GM10248 (cell line): ENCODE data around the gene JUN.

Experiments
- CTCF ChIA-PET: fragments of 300-600 bp; sonication (Branson Sonifier 250); formaldehyde crosslinking; extraction: SDS; loops from one replicate; lab custom pipeline; 2021; ENCODE audit warnings: antibody characterized with exemption; lab: Yijun Ruan, JAX
- POLR2A ChIA-PET: fragments of 350-650 bp; sonication (Branson Sonifier 250); formaldehyde crosslinking; extraction: SDS; loops from one replicate; lab custom pipeline; 2020; ENCODE audit warnings: antibody characterized with exemption; lab: Yijun Ruan, JAX
- DNase-seq: peaks from one replicate; pipeline ENCODE4 v3.0.0; 2012; ENCODE audit errors: extremely low spot score
- TF ChIP-seq, protein P1 (sequence below): IDR thresholded peaks from 2 replicates; pipeline ENCODE4 v1.5.1; 2012; ENCODE audit warnings: mild to moderate bottlenecking, low read depth; ENCODE audit errors: extremely low read depth, missing control alignments, control extremely low read depth

Gene JUN

DNA sequence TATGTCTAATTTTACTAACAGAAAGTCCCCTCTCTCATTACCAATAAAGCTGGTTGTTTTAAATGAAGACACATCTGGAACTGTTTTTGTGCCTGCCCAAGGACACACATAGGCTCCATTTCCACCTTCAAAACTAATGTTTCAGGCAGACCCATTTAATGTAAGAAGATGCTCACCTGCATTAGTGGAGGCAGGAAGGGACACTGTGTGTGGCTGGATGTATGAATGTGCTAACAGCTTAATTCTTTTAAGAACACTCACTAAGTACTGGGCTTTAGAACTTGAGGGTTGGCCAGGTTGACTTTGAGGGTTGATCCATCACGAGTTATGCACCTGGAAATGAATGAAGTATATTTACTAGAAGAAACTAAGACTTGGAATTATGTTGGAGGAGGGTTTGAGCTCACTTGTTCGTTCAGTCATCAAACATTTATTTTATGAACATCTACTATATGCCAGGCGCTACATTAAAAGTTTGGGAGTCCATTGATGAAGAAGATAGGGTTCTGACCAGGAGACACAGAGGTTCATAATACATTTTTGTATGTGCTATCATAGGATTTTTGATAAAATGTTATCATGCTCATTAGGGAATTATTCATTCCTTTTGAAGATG, 5.4 kb downstream of the JUN start:
- ChIA-PET CTCF (interaction anchor here (1.0 to 2.4 kb wide), 5 partner anchors 11 to 981 kb away, joined by 3 to 8 read pairs (median 3); no protein-coding TSS in a partner anchor), POLR2A (interaction anchor here (1.2 kb wide), 1 partner anchor 11 kb away, joined by 5 read pairs; no protein-coding TSS in a partner anchor)
- TF ChIP-seq, protein P1, sequence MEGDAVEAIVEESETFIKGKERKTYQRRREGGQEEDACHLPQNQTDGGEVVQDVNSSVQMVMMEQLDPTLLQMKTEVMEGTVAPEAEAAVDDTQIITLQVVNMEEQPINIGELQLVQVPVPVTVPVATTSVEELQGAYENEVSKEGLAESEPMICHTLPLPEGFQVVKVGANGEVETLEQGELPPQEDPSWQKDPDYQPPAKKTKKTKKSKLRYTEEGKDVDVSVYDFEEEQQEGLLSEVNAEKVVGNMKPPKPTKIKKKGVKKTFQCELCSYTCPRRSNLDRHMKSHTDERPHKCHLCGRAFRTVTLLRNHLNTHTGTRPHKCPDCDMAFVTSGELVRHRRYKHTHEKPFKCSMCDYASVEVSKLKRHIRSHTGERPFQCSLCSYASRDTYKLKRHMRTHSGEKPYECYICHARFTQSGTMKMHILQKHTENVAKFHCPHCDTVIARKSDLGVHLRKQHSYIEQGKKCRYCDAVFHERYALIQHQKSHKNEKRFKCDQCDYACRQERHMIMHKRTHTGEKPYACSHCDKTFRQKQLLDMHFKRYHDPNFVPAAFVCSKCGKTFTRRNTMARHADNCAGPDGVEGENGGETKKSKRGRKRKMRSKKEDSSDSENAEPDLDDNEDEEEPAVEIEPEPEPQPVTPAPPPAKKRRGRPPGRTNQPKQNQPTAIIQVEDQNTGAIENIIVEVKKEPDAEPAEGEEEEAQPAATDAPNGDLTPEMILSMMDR = no peak
- DNase-seq = no peak

DNA sequence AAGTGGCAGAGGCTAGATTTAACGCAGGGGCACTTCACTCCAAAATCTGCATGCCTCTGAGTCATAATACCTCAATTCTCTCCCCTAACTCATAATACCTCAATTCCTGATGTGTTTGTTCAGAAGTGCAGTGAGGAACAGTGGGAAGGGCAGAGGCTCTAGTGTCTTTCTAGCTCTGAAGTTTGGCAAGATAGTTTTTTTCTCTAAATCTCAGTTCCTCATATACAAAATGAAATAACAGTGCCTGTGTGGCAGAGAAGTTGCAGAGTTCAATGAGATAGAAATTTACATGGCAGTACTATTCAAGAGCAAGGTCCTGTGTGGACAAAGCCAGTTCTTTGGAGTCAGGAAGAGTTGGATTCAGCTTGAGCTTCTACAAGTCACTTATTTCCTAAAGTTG, 9.8 kb downstream of the JUN start:
- DNase-seq = no peak
- CTCF ChIA-PET = interaction anchor here (1.0 to 1.6 kb wide), 5 partner anchors 14 to 925 kb away, joined by 3 to 4 read pairs (median 3); no protein-coding TSS in a partner anchor
- POLR2A ChIA-PET = interaction anchor here (0.9 to 2.7 kb wide), 2 partner anchors 10 to 12 kb away, joined by 3 to 12 read pairs; partner anchors contain the start of gene JUN
- TF ChIP-seq, protein P1 = no peak

DNA sequence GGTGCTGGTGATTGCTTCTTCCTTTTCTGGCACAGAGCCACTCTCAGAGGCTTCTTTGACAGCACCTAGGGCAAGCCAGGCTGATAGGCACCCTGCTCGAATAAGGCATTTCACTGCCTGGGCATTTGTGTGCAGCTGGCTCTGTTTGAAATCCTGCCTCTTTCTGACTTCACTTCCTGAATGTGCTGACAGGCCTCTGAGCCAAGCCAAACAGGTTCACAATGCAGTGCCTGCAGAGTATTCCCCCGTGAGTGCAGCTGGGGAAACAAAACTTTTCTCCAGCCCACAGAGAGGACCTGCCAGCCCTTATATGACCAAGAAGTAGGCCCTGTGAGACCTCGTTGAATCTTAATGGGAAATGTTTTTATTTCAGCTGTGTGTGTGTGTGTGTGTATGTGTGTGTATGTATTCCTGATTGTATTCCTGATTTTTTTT, 10.4 kb downstream of the JUN start:
- DNase-seq = peak; percentile 30
- POLR2A ChIA-PET = interaction anchor here (0.9 to 2.7 kb wide), 2 partner anchors 10 to 12 kb away, joined by 3 to 12 read pairs; partner anchors contain the start of gene JUN

DNA sequence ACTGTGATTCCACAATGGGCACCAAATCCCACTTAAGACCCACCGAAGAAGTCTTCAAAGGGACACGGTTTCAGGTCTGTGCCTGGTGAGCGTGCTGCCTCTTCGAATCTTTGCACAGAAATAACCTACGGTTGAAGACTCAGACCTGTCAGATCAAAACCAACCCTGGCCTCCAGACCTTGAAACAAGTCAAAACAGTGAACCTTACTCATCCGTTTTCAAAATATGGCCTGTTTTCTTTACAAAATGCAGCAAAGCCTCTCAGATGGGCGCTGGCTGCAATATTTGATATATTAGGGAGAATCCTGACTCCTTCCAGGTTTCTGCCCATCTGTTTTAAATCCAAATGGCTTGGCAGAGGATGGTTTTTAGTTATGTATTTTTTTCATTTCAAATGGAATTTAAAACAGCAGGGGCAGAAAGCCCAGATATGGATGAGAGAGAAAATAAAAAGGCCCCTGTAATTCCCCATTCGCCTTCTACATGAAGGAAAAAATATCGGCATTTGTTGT, 14.0 kb downstream of the JUN start:
- CTCF ChIA-PET = interaction anchor here (1.0 to 1.7 kb wide), 5 partner anchors 11 to 962 kb away, joined by 3 to 5 read pairs (median 3); no protein-coding TSS in a partner anchor
- POLR2A ChIA-PET = no interaction called here
- DNase-seq = no peak
- TF ChIP-seq, protein P1 = no peak

More for the DNA sequence above, 10.4 kb downstream of the JUN start:
- CTCF ChIA-PET = interaction anchor here (1.0 to 1.6 kb wide), 9 partner anchors 13 to 925 kb away, joined by 3 to 5 read pairs (median 3); no protein-coding TSS in a partner anchor
- TF ChIP-seq, protein P1 = no peak

DNA sequence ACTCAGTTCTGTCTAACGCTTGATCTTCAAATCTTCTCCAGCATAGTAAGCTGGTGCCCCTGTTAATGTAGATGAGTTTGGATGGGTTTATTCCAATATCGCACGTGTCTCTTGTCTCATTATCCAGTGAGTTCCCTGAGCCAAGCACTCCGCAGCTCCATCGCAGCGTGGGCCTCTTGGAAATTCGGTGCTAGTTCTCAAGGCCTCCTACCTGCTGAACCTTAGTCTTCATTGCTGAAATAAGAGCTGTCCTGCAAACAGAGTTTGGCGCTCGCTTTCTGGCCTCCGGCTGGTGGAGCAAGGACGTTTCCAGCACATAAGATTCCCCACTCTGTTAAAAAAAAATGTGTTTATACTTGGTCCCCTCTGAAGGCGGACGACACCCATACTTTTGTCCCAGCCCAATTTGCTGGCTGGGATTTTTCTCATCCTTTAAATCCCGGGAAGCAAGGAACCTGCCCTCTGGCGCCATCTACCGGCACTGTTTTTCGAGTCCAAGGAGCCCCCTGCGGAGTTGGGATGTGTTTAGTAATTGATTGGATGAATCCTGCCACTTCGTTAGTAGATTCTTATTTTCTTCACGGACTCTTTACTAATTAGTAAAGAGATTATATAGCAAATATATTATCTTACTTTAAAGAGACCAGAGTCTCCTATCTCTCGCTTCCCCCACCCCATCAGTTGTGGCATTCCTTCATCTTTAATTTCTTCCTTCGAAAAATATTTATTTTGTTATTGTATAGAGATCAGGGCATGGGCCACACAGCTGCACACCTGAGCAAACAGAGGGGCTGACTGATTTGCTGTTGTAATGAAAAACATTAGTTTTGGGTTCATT, 14.7 kb downstream of the JUN start:
- no peak for DNase-seq
- ChIA-PET POLR2A (no interaction called here), CTCF (interaction anchor here (0.8 to 1.7 kb wide), 7 partner anchors 10 to 963 kb away, joined by 3 to 5 read pairs (median 3); partner anchors contain the start of gene JUN)
- TF ChIP-seq, protein P1 = peak; percentile 39
